Sciatic nerve (tissue), 2 donors: ENCODE measurements around the gene ZDHHC14. TPM values are rescaled to one million over a fixed set of nuclear protein-coding genes. Genes with fewer than 3 reads are reported as not detected.

ENCODE experiments used
- ATAC-seq: fragments of 200-7000 bp; cut with Tn5 transposase; one replicate; pipeline ENCODE4 v1.9.1; 2020; ENCODE audit warnings: mild to moderate bottlenecking, moderate library complexity
- DNase-seq: peaks from one replicate; pipeline ENCODE4 v3.0.0-alpha.2; 2020; ENCODE audit warnings: low spot score
- intact Hi-C: fragments of 100-400 bp; cut with DNase I; formaldehyde crosslinking; loops from one replicate; pipeline ENCODE4 v1.14.2; 2022
- total RNA-seq: library from RNA; stranded (reverse); fragmentation: NEBNext Ultra II Directional; extraction: Animal tissue kit (Norgen Biotek cat#: 25700); gene quantifications from one replicate; pipeline ENCODE4 v1.2.1, GENCODE V29; 2021
- donor health status: DM: no; HTN: no; CAD: no.
- donor health status: DM: no; HTN: no; CAD: no.

The ZDHHC14 gene
- total RNA-seq, 1 donor from 2014 or later = 19.1 TPM

DNA sequence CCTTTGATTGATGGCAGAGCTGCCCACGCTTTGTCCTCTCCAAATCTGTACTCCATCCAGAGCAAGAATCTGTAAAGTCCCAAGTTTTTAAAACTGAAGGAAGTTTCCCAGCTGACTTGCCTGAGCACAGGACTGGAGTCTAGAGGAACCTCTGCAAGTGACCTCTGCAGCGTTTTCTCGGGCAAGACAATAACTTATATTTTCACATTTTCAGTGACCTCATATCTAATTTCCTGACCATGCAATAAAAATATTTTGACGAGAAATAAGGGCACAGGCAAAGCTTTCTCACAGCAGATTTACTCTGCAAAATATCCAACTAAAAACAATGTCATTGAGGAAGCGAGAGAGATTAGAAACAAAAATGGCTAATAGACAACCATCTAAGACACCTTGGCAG lies 256.5 kb downstream of the ZDHHC14 start:
- DNase-seq (no peak), ATAC-seq (no peak)
- intact Hi-C loops = no loop called here

GRCh38 chr6:157637941-157638662 lies 257.1 kb downstream of the ZDHHC14 start:
- no peak for DNase-seq
- intact Hi-C loops = no loop called here
- ATAC-seq = no peak

- ATAC-seq (no peak), DNase-seq (no peak)
- intact Hi-C loops = no loop called here
These were observed 257.8 kb downstream of the ZDHHC14 start for GRCh38 chr6:157638779-157639178.

- DNase-seq (no peak), ATAC-seq (no peak)
- intact Hi-C loops = no loop called here
These were observed 259.9 kb downstream of the ZDHHC14 start for GRCh38 chr6:157640746-157641451.

DNA sequence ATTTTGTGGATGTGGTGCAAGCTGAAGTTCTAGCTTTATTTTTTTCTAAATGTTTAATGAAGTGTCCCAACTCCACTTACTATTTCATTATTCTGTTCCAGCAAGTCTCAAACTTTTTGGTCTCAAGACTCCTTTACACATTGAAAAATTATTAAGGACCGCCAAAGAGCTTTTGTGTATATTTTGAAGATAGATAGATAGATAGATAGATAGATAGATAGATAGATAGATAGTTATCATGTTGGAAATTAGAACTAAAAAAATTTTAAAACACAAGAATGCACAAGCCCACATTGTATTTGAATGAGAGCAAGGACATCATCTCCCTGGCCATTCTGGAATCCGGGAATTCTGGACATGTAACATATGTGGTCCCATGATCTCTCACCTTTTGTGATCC lies 260.8 kb downstream of the ZDHHC14 start:
- DNase-seq (no peak), ATAC-seq (no peak)
- intact Hi-C loops = no loop called here

DNA sequence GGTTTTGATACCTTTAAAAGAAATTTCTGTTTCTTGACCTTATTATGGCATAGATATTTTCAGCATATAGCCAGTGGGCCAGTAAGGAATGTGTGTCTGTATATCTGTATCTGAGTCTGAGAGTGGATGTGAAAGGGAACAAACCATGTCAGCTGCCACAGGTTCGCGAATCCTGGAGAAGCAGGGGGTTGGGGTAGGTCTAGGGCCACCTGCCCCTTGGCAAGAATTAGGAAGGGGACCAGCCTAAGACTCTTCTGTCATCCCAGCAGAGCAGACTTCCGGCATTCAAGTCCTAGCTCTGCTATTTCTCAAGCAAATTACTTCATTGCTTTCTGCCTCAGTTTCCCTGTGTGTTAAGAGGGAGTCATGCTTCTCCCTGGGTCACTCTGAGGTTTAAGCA lies 261.7 kb downstream of the ZDHHC14 start:
- DNase-seq (no peak), ATAC-seq (no peak)
- intact Hi-C loops = no loop called here

- intact Hi-C loops = no loop called here
- no peak for DNase-seq
- peak; percentile 71 for ATAC-seq
These were observed 263.2 kb downstream of the ZDHHC14 start for GRCh38 chr6:157644043-157644810.

- DNase-seq = no peak
- intact Hi-C loops = no loop called here
- ATAC-seq = no peak
These were observed 264.3 kb downstream of the ZDHHC14 start for GRCh38 chr6:157645201-157645795.

- ATAC-seq = no peak
- intact Hi-C loops = no loop called here
- no peak for DNase-seq
These were observed 265.0 kb downstream of the ZDHHC14 start for GRCh38 chr6:157646012-157646411.

DNA sequence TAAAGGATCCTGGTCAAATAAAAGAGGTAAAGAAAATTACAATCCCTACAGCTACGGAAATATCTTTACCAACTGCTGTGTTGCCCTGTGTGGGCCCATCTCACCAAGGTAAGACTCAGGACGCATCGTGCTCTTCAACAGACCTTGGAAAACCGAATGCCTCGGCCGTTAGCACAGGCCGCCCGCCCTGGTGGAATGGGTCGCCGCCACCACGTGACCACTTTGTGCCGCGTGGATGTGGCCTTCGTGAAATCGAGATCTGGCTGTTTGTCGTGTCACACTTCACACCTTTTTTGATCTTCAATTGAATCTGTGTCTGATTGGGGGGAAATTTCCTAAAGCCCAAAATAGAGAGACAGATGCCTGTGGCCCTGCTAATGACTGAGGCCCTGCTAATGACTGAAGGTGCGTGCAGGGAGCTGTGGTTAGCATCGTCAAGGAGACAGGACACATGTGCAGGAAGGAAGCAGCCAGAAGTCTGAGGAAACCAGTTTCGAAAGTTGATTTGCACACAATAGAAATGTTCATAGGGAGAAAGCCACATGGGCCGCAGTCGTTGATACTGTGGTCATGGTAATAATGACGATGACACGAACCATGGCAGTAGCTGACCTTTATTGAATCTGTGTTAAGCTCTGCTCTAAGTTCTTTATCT lies 266.4 kb downstream of the ZDHHC14 start:
- no peak for ATAC-seq
- no peak for DNase-seq
- intact Hi-C loops = no loop called here

DNA sequence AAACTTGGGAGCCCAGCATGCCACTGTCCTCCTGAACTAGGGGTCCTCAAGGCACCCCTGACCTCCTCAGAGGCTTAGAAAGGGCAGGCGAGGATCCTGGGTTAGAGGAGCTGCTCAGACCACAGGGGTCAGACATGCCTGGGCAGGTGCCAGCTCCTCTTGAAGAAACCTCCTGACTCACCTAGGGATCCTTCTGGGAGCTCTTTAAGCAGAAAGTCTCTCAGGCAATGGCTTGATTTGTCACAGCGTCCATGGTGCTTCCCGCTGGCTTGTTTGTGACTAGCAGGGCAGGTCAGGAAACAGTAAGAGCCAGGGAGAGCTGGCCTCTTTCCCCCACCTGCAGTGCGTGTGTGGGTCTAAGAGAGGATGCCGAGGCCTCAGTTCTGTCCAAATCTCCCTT lies 267.6 kb downstream of the ZDHHC14 start:
- intact Hi-C loops = no loop called here
- DNase-seq (no peak), ATAC-seq (no peak)

GRCh38 chr6:157649311-157650260 lies 268.6 kb downstream of the ZDHHC14 start:
- ATAC-seq = peak; percentile 9
- no peak for DNase-seq
- intact Hi-C loops = no loop called here

GRCh38 chr6:157650261-157650640 lies 269.3 kb downstream of the ZDHHC14 start:
- DNase-seq (no peak), ATAC-seq (peak; percentile 64)
- intact Hi-C loops = no loop called here

DNA sequence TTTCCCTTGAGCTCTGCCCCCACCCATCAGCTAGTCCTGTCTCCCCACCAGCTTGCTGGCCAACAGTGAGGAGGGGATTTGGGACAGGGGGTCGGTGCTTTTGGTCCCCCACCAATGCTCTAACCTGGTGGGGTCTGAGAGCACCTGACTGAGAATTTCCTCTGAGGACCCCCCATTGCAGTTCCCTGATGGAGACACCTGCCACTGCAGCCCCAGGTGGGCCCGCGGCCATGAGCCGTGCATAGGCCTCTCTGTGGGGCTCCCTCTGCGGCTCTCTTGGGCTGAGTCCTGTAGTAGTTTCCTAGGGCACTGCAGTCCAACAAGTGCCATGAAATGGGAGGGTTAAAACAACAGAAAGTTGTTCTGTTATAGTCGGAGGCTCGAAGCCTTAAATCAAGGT lies 269.8 kb downstream of the ZDHHC14 start:
- intact Hi-C loops = no loop called here
- no peak for DNase-seq
- ATAC-seq = no peak

DNA sequence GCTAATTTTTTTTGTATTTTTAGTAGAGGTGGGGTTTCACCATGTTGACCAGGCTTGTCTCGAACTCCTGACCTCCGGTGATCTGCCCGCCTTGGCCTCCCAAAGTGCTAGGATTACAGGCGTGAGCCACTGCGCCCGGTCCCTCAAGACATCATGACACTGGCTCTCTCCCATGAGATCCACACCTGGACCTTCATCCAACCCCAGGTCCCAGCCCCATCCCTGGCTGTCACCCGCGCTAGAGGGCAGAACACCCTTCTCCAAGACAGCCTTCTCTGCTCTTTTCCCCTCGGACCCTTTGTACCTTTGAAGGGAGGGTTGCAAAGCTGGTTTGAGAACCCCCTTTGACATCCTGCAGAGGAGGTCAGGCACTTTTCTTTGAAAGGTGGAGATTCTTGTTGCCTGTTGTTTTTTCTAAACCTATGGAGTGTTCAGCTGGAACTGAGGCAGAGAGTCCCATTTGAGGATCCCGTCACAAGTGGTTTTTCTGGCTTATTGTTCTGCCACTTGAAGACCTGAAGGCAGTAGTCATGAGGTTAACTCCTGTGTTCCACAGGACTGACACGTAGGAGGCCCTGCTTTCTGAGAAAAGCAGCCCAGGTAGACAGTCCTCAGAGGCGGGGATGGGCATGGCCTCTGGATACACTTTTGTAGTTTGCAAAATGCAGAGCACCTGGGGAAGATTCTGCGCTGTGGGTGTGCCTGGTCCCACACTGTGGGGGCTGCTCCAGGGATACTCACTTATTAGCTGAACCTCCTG lies 270.9 kb downstream of the ZDHHC14 start:
- no peak for ATAC-seq
- no peak for DNase-seq
- intact Hi-C loops = no loop called here

DNA sequence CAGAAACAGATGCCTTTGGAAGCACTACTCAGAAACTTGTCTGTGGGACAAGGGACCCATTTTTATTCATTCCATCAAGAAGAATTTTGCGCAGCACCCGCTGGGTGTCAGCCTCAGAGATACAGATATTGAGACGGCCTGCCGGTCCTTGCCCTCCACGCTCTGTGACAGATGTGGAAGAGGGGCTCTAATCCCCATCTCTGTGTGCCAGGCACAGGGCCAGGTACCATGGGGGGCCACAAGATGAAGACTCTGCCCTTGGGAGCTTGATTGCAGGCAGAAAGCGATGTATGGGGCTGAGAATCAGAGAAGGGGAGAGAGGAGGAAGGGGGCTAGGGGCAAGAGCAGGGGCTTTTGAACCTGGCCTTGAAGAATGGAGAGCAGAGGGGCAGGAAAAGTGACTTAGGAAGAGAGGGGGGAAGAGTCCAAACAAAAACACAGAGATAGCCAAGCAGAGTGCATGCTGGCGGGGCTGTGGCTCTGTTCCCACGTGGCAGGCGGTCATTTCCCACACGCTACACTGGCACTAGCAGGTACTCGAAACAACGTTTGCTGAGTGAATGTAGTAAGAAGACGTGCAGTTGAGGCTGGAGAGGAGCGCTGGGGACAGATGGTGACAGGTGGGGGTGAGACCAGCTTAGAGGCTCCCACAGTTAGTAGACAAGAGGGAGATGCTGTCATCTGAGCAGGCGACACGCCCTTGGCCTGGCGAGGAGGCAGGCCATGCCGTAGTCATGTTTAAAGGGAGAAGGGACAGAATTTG lies 271.8 kb downstream of the ZDHHC14 start:
- no peak for ATAC-seq
- DNase-seq = no peak

GRCh38 chr6:157653521-157653920 lies 272.5 kb downstream of the ZDHHC14 start:
- intact Hi-C loops = no loop called here
- DNase-seq (no peak), ATAC-seq (no peak)

More for the DNA sequence above, 271.8 kb downstream of the ZDHHC14 start:
- intact Hi-C loops = no loop called here
